Measurements from ENCODE around the gene SMAP2.
A peak's percentile ranks its signal among the peaks of the same experiment; 100 is the strongest.

Gene SMAP2

GRCh38 chr1:40423264-40423642 is 49.7 kb downstream of the SMAP2 start:
- no peak for DNase-seq

GRCh38 chr1:40423951-40424618 is 50.6 kb downstream of the SMAP2 start:
- no peak for DNase-seq

- DNase-seq, result no peak
Observed at GRCh38 chr1:40425198-40425597, 51.7 kb downstream of the SMAP2 start.

- no peak for DNase-seq
Observed at GRCh38 chr1:40431385-40431784, 57.9 kb downstream of the SMAP2 start.

- DNase-seq, result no peak
Observed at GRCh38 chr1:40432644-40433390, 59.3 kb downstream of the SMAP2 start.

GRCh38 chr1:40435471-40435870 is 61.9 kb downstream of the SMAP2 start:
- DNase-seq, result no peak

- DNase-seq, result no peak
Observed at GRCh38 chr1:40435876-40436275, 62.3 kb downstream of the SMAP2 start.

- no peak for DNase-seq
Observed at GRCh38 chr1:40438391-40439015, 65.0 kb downstream of the SMAP2 start.

- no peak for DNase-seq
Observed at GRCh38 chr1:40439247-40439646, 65.7 kb downstream of the SMAP2 start.

GRCh38 chr1:40449684-40450494 is 76.4 kb downstream of the SMAP2 start, which contains the start of gene ZFP69B:
Gene ZFP69B (plus strand): TSS chr1:40450476. CDS start chr1:40450962, 486 bp downstream.
- peak; percentile 86 for DNase-seq

GRCh38 chr1:40450495-40451237 is 77.1 kb downstream of the SMAP2 start:
- DNase-seq, result no peak

- no peak for DNase-seq
Observed at GRCh38 chr1:40451238-40451585, 77.7 kb downstream of the SMAP2 start.

GRCh38 chr1:40454873-40455272 is 81.3 kb downstream of the SMAP2 start:
- DNase-seq, result no peak

GRCh38 chr1:40462956-40463590 is 89.5 kb downstream of the SMAP2 start:
- no peak for DNase-seq

GRCh38 chr1:40469327-40469726 is 95.8 kb downstream of the SMAP2 start:
- DNase-seq, result no peak

All from GOT3 (cell line).